ENCODE measurements around the gene CLPTM1L.

- TF ChIP-seq CTCF (conservative IDR thresholded peaks at IDR 0.05; ENCODE audit: low read depth, low read length) = no peak
- no peak for TF ChIP-seq EZH2 (IDR thresholded peaks at IDR 0.05; ENCODE audit: borderline replicate concordance, low read depth, low read length, poor library complexity, severe bottlenecking)
Measured at GRCh38 chr5:1294835-1295649, 49.9 kb downstream of the CLPTM1L start, which contains the start of gene TERT.

All from A673 (cell line).